Stimulated activated CD4-positive, alpha-beta T cell treated with anti-CD3 and anti-CD28 coated beads, Interleukin-15, amount 100 ng/mL, for 24 hours (primary cell): ENCODE measurements around the gene S1PR3.
A peak's percentile ranks its signal among the peaks of the same experiment; 100 is the strongest.

Experiments used
- DNase-seq: peaks from one replicate; pipeline ENCODE4 v3.0.0-alpha.2; 2020

The S1PR3 gene

DNA sequence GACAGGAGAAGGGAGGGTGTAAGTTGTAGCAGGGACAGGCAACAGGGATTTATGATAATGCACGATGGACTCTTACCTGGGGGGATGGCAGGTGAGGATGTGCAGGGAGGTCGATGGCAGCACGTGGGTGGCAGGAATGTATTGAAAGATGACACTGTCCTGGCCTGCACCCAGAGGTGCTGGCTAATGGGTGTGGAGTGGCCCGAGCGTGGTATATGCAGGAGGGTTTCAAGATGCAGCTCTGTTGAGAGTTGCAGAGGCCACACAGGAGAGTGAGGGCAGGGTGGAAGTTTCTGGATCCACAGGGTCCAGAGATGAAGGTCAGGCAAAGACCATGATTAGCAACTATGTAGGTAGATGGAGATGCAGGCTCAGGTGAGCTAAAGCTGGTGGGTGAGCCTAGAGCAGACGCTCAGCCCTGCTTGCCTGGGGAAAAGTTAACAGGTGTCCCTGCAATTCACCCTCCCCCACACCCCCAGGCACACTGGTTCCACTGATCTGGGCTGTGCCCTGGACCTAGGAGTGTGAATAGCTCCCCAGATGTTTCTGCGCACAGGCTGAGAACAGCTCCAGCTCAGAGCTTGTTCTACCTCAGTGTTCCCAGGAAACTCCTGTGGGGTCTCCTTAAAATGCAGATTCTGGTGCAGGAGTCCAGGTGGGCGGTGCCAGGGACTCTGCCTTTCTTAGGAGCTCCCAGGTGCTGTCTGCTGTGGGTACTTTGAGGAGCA is 21.5 kb upstream of the S1PR3 start:
- DNase-seq: no peak

DNA sequence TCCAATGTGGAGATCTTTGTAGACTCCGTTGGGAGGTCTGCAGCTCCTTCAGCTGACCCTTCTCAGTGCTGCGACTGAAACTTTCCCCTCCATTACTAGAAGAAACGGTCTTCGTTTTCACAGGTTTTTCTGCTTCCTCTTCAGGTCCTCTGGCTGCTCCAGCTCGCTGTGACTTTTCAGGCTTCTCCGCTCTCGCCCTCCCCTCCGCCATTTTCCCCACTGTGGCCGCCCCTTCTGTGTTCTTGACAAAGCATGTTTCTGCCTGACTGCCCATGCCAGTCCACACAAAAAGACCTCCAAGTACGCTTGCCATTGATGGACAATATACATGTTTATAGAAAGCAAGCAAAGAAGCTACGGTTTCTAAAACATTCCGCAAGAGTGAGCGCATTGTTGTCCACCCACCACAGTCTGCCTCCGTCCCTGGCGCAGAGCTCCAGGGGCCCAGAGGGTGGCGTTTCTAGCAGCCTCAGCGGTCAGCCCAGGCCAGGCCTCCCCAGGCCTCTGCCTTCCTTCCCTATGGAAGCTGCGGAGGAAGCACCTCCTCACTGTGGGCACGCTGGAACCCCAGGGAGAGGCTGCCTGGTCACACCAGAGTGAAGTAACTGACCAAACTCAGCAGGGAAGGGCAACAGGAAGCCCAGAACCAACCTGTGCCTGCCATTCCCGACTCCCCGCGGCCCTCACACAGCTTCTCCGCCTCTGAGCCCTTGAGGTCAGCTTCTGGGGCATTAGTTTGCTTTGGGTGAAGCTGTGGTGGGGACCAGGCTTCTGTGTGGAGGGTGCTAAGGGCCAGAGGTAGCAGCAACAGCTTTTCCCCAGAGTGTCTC is 19.9 kb upstream of the S1PR3 start:
- no peak for DNase-seq

DNA sequence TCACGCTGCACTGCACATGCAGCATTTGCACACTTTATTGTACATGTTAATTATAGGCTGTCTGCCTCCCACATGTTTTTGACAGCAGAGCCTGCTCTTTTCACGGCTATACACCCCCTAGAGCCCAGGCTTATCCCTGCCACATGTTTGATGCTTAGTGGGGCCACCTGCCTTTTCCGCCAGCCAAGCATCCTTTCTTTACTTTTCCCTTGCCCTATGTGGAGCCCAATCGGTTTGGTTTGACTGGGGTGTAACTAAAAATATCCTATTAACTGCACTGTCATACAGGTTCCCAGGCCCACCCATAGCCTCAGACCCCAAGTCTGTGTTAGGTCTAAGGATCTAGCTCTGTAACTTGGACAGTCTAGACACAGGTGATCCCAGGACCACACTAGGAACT is 18.9 kb upstream of the S1PR3 start:
- no peak for DNase-seq

DNA sequence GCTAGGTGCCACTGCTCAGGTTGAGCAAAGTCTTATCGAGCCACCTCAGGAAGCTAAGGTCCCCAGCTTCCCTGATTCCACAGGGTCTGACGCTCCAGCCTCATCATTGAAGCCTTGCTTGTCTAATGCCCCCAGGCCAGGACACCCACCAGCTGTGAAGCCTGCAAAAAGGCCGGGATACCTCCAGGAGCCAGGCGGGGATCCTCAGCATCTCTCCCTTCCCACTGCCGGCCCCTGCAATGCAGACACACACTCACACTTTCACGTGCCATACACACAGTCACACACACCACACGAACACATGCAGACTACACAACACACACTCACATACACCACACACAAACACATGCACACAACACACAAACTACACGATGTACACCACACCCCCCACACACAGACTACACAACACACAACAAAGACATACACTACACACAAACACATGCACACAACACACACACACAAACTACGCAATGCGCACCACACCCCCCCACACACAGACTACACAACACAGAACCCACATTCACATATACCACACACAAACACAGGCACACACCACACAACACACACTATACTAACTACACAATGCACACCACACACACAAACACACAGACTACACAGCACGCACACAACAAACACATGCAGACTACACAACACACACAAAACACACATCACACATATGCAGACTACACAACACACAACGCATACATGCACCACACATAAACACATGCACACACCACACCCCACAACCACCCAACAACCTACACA is 17.8 kb upstream of the S1PR3 start:
- no peak for DNase-seq

DNA sequence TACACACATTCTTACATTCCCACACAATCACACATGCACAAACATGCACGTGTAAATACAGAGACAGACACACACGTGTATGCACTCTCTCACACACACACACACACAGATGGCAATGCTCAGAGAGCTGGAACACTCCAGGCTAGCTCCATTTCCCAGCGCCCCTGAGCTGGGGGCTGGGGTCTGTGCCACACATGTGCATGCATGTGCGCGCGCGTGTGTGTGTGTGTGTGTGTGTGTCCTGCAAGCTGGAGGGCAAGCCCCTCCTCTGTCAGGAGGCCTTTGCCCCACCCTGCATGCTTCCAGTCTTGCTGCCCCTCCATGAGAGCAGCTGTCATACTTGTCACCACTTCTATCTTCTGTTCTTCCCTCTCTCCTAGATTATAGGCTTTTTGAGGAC is 16.6 kb upstream of the S1PR3 start:
- no peak for DNase-seq

DNA sequence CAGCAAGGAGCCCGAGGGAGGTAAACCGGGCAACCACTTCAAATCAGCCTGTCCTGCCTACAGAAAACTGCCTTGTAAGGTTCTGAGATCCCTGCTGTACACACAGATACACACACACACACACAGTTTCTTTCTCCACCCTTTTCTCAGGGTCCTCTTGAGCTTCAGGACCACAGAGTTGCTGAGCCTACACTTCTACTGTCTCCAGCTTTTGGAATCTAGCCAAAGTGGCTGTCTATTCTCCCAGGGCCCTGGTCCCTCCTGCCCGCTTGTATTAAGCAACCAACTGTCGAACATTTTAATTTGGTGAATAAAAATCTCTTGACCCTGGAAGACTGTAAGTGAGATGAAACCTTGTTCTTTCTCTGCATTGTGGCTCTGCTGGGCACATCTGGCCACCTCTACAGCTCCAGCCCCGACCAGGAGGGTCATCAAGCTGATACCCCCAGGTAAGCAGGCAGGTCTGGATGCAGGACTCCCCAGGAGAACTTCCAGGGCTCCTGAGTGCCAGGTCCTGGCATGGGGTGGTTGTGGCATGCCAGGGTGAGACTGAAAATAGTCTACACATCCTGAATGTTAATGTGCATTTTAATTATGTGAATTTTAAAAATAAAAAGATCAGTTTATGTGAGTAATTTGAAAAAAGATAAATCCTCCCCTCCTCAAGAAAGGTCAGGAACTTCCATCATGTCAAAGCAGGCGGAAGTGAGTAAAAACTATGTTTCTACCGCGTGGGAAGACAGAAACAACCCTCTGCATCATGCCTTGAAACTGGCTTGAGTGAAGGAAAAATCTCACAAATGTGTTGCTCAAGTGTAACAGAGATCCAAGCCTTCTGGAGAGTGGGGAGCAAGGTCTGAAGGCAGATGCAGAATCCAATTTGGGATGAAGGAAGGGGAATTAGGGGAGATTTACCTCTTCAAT is 15.0 kb upstream of the S1PR3 start:
- no peak for DNase-seq

DNA sequence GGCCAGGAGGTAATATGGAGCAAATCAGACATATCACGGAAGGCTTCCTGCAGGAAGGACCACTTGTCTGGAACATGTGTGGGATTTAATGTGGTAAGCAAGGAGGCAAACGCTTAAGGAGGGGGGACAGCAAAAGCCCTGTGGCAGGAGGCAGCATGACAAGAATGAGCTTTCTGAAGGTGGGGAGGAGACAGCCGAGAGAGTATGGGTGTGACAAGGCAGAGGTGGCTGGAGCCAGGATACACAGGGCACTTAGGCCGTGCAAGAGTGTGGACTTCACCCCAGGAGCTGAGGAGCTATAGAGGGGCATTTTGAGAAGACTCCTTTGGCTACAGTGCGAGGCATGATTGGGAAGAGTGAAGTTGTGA is 14.4 kb upstream of the S1PR3 start:
- DNase-seq: no peak

DNA sequence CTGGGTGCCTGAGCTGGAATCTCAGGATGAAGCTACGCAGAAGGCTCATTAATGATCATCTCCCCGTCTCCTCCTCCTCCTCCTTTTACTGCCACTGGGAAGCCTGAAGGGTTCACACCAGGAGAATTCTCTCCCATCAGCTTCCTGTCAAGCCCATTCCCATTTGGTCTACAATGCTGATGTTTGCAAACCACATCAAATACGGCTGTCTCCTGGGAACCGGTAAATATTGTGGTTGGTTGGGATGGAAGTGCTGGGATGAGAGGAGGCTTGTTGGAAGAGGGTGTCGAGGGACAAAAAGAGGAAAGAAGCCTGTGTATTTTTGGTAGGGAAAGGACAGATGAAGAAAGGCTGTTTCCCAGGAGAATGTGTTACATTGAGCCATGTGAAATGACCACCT is 13.2 kb upstream of the S1PR3 start:
- DNase-seq: no peak

DNA sequence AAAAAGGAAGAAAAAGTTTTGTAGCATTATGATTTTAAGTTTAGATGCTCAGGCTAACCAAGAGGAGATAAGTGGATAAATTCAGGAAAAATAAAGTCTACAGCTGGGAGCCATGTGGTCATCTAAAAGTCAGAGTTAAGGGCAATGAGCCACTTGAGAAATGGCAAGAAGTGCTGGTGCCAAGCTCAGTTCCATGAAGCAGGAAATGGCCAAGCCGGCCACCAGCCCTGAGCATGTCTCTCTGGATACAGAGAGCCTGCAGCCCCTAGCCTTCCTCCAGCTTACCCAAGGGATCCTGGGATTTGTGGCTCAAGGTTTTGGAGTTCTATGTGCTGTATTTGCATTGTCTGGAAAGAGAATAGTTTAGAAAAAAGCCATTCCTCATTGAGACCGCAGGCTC is 12.2 kb upstream of the S1PR3 start:
- DNase-seq: no peak

DNA sequence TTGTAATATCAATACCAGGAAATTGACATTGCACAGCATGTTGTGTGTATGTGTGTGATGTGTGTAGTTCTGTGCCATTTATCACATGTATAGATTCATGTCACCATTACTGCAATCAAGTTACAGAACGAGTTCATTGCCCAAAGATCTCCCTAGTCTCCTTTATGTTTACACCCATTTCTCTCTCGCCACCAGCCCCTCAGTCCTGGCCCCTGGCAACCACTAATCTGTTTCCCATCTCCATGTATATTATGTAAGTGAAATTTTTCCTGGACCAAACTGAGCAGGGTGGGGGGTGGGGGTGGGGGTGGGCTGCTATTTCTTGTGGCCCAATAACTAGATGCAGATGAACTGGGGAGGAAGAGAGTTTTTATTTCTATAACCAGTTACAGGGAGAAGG is 11.5 kb upstream of the S1PR3 start:
- DNase-seq: no peak

DNA sequence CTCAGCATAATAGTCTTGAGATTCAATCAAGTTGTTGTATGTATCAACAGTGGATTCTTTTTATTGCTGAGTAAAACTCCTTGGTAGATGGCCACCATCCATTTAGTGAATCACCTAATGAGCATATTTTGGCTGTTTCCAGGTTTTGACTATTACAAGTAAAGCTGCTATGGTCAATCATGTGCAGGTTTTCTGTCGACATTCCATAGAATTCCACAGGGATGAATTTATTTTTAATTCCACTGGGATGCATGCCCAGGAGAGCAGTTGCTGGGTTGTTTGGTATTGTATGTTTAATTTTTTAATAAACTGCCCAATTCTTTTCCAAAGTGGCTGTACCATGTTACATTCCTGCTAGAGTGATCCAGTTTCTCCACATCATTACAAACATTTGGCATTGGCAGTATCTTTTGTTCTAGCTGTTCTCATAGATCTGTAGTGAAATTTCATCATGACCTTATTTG is 10.5 kb upstream of the S1PR3 start:
- DNase-seq: no peak

DNA sequence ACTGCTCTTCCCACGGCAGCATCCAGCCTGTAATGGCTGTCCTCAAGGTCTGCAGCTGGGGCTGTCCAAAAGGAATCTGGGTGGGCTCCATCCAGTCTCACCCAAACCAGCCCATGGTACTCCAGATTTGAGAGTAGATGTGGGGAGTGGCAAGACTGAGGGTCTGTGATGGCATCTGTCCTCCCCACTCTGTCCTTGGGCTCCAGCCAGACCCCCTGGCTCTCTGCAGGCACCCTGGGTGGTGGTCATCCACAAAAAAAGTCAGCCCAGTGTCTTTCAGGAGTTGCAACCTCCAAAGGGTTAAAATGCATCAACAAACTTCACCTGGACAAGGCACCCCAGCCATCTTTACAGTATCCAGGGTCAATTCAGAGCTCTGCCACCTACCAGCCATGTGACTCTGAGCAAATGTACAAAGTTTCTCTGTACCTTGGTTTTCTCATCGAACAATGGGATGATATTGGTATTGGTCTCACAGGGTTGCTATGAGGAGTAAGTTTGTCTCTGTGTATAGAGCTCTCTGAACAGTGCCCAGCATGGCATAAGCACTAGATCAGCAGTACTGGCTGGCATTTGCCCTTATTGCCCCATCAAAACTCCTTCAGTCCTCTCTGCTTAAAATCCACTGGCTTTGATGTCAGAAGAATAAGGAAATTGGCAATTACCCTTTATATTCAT is 7.3 kb upstream of the S1PR3 start:
- DNase-seq: no peak

DNA sequence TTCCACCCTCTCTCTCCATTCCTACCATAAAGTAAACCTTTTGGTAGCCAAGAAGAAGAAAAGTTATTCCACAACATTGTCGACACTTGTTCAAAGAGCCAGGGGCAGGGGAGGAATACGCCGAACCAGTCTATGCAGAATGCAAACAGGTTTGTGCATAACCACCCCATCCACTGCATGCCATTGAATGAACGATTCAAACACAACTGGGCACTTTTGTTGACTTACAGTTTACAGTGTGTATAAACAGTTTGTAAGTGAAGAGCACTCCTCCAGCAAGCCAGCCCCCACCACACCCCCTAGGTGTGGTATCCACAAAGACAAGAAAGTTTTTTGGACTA is 6.8 kb upstream of the S1PR3 start:
- DNase-seq: no peak

DNA sequence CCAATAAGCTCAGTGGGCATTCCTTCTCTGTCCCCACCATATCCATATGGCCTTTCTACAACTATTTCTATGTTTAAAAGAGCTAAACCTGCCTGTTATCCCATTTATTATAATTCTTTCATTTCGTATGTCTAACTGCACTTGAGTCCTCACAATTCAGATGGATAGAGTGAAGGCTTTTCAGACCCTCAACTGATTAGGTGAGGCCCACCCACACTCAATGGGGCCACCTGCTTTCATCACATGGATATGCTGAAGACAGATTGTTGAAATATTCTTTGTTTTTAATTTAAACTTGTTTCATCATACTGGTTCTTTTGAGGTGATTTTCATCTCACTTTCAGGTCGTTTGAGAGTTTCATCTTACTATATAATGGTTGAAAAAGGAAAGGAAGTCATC is 5.7 kb upstream of the S1PR3 start:
- DNase-seq: no peak

DNA sequence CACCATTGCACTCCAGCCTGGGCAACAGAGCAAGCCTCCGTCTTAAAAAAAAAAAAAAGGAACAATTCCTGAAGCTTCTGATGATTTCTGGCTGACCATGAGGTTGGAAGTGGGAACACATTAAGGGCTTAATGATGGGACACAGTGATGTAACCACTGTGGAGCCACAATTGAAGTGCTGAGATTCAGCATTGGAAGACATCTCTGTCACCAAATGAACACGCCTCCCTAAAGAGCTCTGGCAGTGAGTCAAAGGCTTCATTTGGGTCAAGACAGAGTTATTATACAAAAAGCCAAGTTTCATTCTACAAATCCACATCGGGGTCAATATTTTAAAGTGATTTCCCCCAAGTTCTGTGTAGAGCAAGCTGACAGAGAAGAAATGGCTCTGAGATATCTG is 4.5 kb upstream of the S1PR3 start:
- DNase-seq: no peak

DNA sequence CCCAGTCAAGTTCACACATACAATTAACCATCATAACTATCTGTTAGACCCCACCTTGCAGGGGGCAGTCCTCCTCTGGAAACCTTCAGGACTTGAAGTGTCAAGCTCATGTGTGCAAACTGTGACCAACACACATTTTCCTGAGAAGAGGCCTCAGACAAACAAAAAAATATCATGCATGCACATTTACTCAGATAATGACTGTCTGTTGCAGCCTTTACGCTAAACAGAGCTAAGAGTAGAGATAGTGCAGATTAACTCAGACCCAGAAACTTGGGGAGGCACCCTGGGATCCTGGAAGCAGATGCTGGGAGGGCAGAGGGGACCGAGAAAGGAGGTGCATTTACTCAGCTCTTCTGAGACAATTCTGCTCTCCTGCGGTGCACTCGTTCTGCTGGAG is 3.6 kb upstream of the S1PR3 start:
- no peak for DNase-seq

DNA sequence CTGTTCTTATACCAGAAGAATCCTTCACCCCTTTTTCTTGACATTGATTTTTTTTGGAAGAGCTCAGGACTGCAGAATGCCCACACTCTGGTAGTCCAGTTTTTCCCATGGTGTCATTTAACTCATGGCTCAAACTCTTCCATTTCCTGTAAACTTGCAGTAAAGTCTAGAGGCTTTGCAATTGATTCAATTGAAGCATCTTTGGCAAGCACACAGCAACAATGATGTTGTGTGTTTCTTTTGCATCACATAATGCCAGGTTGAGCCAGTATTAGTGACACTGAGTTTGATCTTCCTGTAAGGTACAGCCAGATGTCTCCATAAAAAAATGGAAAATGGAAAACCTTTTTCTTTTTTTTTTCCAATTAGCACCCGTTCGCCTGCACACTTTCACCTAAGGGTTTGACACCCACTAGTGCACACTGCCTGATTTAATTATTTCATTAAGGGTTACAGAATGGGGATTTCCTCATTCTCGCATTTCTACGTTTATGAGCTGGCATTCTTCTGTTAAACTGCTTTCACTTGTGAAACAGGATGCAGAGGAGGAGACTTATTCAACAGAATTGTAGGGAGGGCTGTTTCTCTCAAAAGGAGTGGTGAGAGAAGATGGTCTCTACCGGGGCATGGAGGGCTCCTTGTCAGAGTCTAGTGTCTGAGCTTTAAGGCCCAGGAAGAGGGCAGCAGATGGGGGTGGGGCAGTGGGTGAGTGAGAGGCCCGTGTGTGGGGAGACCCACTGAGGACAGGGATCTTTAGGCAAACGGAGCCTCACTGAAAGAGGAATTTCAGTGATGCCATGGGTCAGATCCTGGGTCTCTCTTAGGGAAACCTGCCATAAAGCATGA is 2.2 kb upstream of the S1PR3 start:
- peak; percentile 32 for DNase-seq

DNA sequence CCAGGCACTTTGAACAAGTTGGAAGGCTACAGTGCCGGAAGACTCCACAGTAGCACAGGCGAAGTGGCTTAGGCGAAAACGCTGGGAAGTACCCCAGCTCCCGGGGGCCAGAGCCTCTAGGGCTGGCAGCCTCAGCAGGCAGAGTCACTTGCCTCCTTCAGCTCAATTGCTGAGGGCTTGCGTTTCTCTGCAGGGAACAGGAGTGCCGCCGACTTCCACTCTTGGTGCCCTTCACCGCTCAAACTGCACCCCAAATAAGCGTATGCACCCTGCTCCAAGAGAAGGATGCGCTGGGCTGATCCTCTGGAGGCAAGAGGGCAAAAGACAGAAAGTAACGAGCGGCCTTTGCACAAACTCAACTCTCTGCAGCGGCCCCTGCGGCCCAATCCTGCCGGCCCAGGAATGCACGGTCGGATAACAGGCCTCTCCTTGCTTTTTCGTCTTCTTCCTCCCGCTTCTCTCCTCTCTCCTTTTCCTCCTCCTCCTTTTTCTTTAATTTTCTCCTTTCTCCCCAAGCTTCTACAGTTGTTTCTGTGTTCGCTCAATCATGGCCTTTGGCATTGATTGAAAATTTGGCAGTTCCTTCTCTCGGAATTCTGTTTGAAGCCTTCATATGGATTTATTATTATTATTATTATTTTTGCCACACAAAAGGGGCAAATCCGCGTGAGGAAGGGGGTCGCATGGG is 1.1 kb upstream of the S1PR3 start:
- DNase-seq: no peak

DNA sequence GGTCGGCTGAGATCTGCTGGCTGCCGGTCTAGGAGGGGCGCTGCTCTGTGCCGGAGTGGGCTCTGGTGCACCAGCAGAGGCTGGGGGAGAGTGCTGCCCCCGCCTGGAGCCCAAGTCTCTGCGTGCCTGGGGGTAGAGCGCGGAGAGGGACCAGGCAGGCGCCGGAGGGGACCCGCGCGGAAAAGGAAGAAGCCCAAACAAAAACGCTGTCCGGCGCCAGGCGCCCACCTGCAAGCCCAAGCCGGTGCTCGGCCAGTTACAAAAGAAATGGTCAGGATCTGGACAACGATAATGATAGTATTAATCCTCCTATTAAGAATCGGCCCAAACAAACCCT is 571 bp upstream of the S1PR3 start:
- no peak for DNase-seq

DNA sequence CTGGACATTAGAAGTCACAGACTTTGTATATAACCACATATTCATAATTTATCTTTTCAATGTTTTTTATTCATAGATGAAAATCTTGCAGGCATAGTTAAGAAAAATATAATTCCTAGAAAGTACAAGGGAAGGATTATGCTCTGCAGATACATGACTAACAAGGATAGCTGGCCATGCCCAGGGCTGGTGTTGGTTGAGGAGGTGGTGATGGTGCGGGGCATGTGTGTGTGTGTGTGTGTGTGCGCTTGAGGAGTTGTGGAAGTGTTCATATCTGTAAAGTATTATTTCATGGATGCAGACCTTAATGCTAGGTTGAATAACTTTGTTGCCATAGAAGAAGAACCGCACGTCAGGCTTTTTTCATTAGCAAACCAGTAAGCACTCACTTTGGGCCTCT is 1.3 kb downstream of the S1PR3 start:
- DNase-seq: no peak

DNA sequence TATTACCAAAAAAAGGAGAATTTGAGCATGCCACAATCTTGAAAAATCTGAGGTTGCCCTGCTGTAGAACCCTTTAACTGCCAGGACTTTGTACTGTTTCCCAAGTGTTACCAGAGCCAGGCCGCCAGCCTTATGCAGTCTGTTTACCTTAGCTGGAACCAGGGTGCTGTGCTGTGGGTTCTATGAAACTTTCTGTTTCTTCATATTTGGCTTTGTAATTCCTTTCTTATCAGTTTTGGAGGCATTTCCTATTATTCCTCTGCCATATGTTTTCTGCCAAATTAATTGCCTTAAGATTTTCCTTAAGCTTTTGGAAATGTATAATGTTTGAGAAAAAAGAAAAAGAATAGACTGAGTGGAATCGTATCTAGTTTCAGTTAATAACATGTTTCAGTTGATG is 2.1 kb downstream of the S1PR3 start:
- no peak for DNase-seq
